WTC11 (cell line): ENCODE data around the gene ORAI2.

Experiments used
- CTCF ChIP-seq: fragments of 200-600 bp; IDR thresholded peaks from 2 replicates; pipeline ENCODE4 v1.8.0; 2022; ENCODE audit warnings: antibody characterized with exemption
- ESRRA ChIP-seq: sonication (generic); formaldehyde crosslinking; IDR thresholded peaks from 2 replicates; pipeline ENCODE4 v1.8.1; 2022; ENCODE audit warnings: mild to moderate bottlenecking, missing genetic modification reagents, borderline replicate concordance
- SMAD4 ChIP-seq: sonication (generic); formaldehyde crosslinking; IDR thresholded peaks from 2 replicates; pipeline ENCODE4 v1.8.0; 2022; ENCODE audit warnings: mild to moderate bottlenecking, missing genetic modification reagents

GRCh38 chr7:102425639-102426267 is 7.6 kb upstream of the ORAI2 start:
- no peak for TF ChIP-seq CTCF
- TF ChIP-seq ESRRA: no peak
- TF ChIP-seq SMAD4 (CRISPR knock-in tag): no peak
